Glomerular visceral epithelial cell (primary cell): Measurements from ENCODE around the gene OR10H5.
A peak's percentile ranks its signal among the peaks of the same experiment; 100 is the strongest.
"Not testable (repeated sequence)": the region's sequence is repeated elsewhere in the genome, so short reads cannot be mapped to it uniquely, and the experiment has no call there.

Experiments used
- DNase-seq: peaks from one replicate; pipeline ENCODE4 v3.0.0-alpha.2; 2016; ENCODE audit errors: extremely low spot score

OR10H5 gene

GRCh38 chr19:15811476-15811875 lies 24.0 kb downstream of the OR10H5 start:
- DNase-seq, result no peak

- DNase-seq, result peak; percentile 46
Measured at GRCh38 chr19:15812060-15812722, 24.7 kb downstream of the OR10H5 start.

DNA sequence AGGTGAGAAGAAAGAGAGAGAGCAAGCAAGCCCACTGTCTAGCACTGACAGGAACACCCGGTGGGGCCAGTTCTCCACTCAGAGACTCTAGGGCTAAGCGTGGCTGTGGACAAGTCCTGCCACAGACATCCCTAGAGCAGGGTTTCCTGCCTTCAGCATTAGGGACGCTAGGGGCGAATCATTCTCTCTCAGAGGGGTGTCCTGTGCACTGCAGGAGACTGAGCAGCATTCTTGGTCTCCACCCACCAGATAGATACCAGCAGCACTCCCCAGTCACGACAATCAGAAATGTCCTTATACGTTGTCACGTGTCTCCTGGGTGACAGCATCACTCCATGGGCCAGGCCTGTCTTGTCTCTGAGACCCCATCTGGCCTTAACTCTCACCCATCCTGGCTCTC lies 26.5 kb downstream of the OR10H5 start:
- DNase-seq, result no peak

GRCh38 chr19:15815306-15815705 lies 27.8 kb downstream of the OR10H5 start, which contains the start of gene OR10H1:
Gene OR10H1, minus strand, starts transcription at chr19:15815664. Its CDS starts 7,627 bp downstream, at chr19:15808037.
- DNase-seq, result no peak

GRCh38 chr19:15820646-15821045 lies 33.2 kb downstream of the OR10H5 start:
- DNase-seq, result no peak

DNA sequence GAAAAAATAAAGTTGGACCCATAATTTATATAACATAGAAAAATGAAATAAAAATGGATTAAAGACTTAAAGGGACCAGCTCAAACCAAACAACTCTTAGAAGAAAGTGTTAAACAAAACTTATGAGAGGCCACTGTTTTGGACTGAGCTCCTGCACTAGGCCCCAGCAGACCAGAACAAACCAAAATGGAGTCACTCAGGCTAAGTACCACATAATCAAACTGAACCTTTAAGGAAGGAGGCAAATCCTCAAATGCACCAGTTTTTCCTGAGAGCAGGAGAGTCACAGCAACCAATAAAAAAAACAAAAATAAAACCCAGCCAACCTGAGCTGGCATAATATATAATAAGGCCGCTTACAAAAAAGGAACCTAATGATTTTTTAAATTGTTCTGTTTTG lies 38.3 kb downstream of the OR10H5 start:
- DNase-seq, result no peak

- peak; percentile 18 for DNase-seq
Measured at GRCh38 chr19:15828121-15828610, 40.7 kb downstream of the OR10H5 start.

- peak; percentile 58 for DNase-seq
Measured at GRCh38 chr19:15828611-15829305, 41.3 kb downstream of the OR10H5 start.

GRCh38 chr19:15829306-15829698 lies 41.8 kb downstream of the OR10H5 start:
- peak; percentile 73 for DNase-seq

- no peak for DNase-seq
Measured at GRCh38 chr19:15829786-15830185, 42.3 kb downstream of the OR10H5 start.

GRCh38 chr19:15831626-15832025 lies 44.2 kb downstream of the OR10H5 start:
- DNase-seq, result no peak

DNA sequence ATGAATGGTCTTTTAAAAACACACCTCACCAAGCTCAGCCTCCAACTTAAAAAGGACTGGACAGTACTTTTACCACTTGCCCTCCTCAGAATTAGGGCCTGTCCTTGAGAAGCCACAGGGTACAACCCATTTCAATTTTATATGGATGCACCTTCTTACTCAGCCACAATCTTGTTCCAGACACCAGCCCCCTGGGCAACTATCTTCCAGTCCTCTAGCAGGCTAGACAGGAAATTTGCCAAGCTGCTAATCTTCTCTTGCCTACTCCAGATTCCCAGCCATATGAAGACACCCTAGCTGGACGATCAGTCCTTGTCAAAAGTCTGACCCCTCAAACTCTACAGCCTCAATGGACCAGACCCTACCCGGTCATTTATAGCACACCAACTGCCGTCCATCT lies 46.8 kb downstream of the OR10H5 start:
- DNase-seq, result not testable (repeated sequence)

DNA sequence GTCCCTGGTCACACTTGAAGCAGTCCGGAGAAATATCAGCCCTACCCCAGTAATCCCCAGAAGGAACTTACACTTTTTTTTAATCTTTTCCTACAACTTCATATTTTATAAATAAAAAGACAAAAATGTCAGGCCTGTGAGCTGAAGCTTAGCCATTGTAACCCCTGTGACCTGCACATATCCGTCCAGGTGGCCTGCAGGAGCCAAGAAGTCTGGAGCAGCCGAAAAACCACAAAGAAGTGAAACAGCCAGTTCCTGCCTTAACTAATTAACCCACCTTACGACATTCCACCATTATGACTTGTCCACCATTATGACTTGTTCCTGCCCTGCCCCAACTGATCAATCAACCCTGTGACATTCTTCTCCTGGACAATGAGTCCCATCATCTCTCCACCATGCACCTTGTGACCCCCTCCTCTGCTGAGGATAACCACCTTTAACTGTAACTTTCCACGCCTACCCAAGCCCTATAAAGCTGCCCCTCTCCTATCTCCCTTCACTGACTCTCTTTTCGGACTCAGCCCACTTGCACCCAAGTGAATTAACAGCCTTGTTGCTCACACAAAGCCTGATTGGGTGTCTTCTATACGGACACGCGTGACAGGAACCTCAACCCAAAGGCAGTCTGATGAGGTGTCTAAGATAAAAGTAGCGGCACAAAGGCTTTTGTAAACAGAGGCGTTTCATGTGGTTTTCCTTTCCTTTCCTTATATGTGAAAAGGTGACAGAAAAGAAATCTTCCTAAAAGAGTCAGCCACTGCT lies 48.3 kb downstream of the OR10H5 start:
- DNase-seq, result peak; percentile 70

GRCh38 chr19:15836330-15837220 lies 49.1 kb downstream of the OR10H5 start:
- peak; percentile 98 for DNase-seq

GRCh38 chr19:15837221-15837731 lies 49.8 kb downstream of the OR10H5 start:
- peak; percentile 82 for DNase-seq

DNA sequence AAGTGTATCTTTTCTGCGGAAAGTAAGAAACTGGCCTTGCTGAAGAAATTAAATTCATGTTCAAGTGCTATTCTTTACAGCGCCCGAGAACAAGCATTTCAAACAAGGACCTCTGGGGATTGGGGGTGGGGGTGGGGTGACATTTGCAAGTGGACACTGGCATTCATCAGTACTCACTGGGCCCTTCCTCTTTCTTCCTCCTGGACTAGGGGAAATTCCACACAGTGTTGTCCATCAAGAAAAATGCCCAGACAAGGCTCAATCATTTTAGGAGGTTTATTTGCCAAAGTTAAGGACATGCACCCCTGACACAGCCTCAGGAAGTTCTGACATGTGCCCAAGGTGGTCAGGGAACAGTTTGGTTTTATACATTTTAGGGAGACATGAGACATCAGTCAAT lies 50.9 kb downstream of the OR10H5 start:
- no peak for DNase-seq

DNA sequence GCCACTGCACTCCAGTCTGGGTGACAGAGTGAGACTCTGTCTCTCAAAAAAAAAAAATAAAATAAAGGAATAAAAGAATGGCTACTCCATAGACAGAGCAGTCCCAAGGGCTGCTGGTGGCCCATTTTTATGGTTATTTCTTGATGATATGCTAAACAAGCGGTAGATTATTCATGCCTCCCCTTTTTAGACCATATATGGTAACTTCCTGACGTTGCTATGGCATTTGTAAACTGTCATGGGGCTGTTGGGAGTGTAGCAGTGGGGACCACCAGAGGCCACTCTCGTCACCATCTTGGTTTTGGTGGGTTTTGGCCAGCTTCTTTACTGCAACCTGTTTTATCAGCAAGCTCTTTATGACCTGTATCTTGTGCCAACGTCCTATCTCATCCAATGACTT lies 52.4 kb downstream of the OR10H5 start:
- not testable (repeated sequence) for DNase-seq

DNA sequence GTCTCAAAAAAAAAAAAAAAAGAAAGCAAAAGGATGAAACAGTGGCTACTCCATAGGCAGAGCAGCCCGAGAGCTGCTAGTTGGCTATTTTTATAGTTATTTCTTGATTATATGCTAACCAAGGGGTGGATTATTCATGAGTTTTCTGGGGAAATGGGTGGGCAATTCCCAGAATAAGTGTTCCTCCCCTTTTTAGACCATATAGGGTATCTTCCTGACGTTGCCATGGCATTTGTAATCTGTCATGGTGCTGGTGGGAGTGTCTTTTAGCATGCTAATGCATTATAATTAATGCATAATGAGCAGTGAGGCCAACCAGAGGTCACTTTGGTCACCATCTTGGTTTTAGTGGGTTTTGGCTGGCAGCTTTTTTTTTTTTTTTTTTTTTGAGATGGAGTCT lies 53.4 kb downstream of the OR10H5 start:
- no peak for DNase-seq

GRCh38 chr19:15841875-15842569 lies 54.6 kb downstream of the OR10H5 start:
- no peak for DNase-seq

- DNase-seq, result no peak
Measured at GRCh38 chr19:15843203-15843893, 55.9 kb downstream of the OR10H5 start.
